GM21786 (cell line): ENCODE measurements around the gene SMG7.

Experiments used
- ATAC-seq: cut with Tn5 transposase; IDR thresholded peaks from one replicate; pipeline ENCODE4 v1.9.1; 2021; ENCODE audit not compliant: unreplicated experiment

SMG7 gene

DNA sequence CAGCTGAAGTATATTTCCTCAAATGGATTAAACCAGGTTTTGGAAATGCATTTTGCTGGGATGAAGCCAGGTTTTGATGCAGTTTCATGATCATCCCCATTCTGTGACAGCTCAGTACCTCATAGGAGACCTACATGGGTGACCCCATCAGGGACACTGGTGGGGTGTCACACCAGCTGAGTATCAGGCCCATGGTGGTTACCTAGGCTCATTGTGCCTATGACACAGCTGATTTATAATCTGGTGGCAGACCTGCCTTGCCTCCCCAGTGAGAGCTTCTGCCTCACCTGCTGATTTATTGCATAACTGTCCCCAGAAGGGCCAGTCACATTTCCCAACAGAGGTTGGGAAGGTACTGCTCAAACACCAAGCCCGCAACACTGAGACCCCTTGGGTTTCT is 114.2 kb downstream of the SMG7 start:
- ATAC-seq: no peak

DNA sequence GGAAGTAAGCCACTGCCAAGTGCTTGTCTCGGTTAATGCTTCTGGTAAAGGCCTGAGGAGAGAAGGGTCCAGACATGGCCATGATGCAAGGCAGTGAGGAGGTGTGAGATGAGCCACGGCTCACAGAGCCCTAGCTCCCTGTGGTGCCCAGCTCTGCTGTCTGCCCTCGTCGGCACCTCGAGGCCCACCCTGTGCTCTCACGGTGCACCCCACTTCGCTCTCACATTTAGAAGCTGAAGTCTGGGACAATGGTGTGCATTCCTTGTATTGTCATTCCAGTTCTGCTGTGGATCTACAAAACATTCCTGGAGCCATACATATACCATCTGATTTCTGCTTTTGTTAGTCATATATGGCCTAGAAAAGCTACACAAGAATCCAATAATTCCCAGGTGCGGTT is 114.6 kb downstream of the SMG7 start:
- ATAC-seq: no peak

DNA sequence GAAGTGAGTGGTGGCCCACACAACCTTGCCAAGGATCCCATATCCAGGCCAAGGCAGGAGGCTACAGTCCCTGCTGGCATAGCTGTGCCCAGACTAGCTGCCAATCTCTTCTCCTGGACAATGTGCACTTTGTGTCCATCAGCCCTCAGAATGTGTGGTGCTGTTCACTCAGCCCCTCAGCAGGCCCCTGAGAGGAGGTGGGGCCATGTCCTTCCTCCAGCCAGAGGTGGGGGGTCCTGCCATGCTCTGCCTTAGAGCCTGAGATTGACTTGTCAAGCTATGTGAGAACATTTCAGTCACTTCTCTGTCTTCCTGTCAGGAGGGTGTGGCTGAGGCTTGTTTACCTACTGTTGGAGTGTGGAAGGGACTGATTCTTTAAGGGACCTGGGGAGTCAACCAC is 116.5 kb downstream of the SMG7 start:
- no peak for ATAC-seq

DNA sequence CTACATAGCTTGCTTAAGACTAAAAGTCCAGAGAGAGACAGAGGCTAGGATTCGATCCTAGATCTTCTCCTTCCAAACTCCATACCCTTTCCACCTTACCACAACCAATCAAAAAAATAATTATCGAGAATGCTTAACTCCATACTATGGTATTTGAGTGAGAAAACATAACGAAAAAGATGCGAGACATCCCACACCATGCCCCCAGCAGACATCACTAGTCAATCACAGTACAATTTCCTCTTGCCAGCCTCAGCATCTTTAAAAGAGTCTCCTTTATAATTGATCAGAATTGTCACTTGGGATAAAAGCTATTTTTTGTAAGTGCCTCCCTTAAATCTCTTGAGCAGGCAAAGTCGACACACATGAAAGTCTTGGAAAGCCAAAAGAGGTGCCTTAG is 117.1 kb downstream of the SMG7 start:
- ATAC-seq: no peak

DNA sequence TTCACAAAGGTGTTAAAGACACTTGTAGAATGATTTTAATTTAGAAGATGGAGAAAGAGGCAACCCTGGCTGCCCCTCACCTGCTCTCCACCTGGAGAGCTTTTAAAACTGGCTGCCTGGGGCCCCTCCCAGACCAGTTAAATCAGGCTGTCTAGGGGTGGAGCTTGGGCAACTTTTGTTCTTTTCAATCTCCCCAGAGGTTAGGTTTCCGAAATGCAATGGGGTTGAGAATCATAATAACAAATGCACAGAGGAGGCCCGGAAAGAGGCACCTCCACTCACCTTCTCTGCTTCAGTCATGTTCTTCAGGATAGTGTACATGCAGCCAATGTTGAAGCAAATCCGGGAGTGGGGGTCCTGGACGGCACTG is 117.6 kb downstream of the SMG7 start:
- no peak for ATAC-seq

DNA sequence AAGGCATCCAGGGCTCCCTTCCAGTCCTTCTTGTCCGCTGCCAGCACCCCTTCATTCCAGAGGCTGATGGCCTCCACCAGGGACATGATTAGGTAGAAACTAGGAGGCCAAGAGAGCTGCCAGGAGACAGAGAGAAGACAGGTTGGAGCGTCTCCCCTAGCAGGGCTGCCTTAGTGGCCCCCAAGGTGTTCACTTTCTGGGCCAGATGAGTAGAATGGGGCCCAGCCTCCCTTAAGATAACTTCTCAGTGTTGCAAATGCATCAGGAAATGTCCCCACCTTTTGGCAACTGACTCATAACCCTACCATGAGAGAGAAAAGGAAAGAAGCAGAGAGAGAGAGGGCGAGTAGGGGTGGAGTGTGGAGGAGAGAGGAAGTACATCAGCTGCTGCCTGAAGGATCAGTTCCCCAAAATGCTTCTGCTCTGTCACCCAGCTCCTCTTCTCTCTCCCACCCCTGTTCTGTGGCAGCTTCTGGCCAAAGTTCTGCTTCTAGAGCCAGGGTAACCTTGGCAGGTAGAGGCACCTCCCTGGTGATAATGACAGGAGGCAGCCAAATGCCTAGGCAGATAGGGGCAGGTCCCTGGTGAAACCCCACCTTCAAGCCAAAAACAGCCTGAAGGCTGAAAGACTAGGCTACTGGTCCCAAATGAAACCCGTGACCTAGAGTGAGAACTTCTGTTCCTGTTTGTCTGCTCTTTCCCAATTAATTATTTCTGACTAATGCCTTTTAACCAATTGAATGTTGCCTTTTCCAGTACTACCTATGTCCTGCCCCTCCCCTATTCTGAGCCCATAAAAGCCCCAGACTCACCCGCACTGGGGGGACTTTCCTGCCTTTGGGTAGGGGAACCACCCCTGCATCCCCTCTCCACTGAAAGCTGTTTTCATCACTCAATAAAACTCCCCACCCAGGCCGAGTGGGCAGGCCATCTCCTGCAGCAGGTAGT is 118.2 kb downstream of the SMG7 start, which contains the start of gene NCF2:
Gene NCF2, minus strand, starts transcription at position 216 of the 948 bp plus-strand sequence. Its CDS starts 130 bp downstream, at position 86.
- peak; percentile 77 for ATAC-seq

DNA sequence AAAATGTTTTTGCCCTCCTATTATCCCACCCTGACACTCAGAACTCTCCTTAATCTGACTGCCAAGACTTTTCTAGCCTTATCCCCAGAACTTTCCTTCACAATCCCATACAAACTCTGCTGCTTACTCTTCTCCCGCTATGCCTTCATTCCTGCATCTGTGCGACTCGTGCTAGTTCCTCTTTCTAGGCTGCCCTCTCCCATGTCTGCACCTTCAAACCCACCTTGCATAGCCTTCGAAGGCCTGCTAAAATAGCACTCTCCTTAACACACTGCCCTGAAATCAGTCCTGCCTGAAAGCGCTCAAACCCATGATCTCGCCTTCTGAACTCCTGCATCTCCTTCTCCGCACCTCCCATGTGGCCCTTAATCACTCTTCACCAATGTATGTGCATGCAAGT is 120.4 kb downstream of the SMG7 start:
- ATAC-seq: no peak

DNA sequence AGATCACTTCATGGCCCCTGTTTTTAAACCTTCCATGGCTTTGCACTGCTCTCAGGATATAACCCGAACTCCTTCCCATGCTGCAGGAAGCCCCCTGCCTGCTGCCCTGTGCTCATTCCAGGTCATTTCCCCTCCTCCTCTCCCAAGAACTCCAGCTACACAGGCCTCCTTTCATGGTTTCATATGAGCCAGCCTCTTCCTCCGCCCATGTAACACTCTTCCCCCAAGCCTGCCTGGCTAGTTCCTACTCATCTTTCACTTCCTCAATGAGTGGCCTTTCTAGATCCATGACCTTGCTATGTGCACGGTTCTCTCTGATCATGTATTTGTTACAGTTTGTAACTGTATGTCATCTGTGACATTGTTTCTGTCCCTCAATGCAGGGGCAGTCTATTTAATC is 121.1 kb downstream of the SMG7 start:
- peak; percentile 49 for ATAC-seq

DNA sequence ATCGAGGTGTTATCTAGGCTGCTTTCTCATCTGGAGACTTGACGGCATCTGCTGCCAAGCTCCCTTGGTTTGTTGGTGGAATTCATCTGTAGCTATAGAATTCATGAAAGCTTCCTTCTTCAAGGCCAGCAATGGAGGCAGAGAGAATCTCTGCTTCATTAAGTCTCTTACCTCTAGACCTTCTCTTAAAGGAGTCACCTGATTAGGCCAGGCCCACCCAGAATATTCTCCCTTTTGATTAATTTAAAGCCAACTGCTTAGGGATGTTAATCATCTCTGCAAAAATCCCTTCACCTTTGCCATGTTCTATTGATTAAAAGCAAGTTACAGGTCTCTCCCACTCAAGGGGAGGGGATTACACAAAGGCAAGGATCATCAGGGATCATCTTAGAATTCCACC is 123.2 kb downstream of the SMG7 start:
- no peak for ATAC-seq

DNA sequence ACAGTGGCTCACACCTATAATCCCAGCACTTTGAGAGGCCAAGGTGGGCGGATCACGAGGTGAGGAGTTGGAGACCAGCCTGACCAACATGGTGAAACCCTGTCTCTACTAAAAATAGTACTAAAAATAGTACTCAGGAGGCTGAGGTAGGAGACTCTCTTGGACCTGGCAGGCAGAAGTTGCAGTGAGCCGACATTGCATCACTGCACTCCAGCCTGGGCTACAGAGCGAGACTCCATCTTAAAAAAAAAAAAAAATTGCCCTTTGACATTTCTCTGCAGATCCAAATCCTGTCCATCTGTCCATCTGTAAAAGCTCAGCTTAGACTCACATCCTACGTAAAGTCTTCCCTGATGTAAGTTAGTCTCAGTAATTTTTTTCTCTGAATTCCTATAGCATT is 124.2 kb downstream of the SMG7 start:
- ATAC-seq: no peak

DNA sequence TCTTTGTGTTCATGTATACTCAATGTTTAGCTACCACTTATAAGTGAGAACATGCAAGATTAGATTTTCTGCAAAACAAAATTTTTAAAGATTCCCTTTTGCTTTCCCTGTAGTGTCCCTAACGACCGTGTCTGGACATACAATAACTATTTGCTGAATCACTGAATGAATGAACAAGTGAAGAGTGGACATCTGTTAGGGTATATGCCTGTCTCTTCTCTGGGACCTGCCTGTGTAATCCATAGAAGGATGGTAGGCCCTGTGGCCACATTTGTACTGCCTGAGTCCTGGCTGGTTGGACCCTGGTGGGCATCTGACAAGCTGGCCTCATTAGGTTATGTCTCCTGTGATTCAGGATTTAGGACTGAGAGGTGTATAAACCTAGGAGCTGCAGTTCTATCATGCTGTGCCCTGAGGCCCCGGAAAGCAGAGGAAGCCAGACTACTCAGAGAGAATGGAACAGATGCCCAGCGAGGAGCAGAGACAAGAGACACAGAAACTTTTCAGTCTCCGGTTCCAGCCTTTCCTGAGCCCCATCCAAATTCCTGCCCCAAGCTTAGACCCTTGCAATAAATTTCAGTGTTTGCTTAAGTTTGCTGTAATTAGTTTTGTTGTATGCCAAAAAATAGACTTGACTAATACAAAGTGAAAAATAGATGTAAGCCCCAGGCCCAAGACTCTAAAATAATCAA is 125.5 kb downstream of the SMG7 start:
- no peak for ATAC-seq

DNA sequence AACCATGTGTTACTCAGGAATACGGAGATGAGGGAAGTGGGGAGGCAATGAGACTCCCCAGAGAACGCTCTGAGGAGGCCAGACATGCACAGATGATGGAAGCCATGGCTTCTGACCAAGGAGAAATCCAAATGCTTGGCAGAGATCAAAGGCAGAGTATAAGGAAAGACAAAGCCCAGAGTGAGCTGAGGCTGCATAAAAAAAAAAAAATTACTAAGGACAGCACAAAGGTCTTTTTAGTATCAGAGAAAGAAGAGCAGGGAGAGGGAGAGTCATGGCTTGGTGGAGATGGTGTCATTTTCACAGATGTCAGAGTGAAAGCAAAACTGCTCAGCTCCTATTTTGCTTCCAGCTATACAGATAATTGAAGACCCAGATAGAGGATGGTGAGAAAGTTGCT is 126.1 kb downstream of the SMG7 start:
- ATAC-seq: peak; percentile 71

DNA sequence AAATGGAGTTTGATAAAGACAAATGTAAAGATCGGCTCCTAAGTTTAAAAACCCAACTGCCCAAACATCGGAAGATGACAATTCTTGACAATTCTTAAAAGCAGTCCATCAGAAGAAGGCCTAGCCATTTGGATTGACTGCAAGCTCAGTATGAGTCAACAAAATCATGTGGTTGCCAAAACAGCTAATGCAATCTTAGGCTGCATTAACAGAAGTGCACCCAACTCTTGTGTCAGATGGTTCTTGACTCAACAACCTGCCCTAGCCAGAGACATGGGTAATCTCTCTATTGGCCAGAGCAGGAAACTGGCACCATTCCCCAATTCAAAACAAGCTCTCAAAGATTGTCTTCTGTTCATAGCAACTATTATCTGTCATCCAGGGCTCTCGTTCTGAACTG is 127.8 kb downstream of the SMG7 start:
- no peak for ATAC-seq

DNA sequence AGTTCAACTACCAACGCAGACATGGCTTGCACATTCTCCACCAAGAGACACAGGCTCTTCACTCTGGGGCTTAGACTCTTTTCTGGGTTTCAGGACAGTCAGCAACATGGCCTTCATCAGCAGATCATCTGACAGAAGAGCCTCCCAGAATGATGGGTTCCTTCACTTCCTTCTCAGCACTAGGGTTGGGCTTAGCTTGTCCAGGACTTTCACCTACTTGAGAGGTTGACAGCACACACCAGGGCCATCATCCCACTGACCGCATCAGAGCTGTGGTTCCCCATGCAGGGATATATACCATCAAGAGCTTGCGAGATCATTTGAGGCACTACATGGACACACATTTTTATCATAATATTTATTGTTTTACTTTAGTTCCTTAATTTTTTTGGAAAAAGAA is 128.3 kb downstream of the SMG7 start:
- ATAC-seq: no peak

DNA sequence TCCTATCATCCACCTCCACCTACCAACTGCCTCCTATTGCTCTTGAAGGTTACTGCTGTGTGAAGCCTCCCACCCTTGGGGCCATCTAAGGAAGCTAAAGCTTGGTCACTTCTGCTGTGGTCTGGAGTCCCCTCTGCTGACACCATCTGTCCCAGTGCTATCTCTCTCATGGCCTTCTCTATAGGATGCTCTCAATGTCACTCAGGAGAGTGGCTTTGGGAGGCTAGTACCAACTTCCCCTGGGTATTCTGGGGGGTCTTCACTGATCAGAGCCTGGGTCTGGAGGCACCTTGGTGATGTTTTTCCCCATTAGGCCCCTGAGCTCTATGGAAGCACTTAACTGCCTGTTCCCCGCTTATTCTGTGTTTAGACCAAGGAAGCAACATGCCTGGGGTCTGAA is 130.2 kb downstream of the SMG7 start:
- no peak for ATAC-seq
